ENCODE data around the gene LMF1.
"Not testable (repeated sequence)": the region's sequence is repeated elsewhere in the genome, so short reads cannot be mapped to it uniquely, and the experiment has no call there.

The LMF1 gene

DNA sequence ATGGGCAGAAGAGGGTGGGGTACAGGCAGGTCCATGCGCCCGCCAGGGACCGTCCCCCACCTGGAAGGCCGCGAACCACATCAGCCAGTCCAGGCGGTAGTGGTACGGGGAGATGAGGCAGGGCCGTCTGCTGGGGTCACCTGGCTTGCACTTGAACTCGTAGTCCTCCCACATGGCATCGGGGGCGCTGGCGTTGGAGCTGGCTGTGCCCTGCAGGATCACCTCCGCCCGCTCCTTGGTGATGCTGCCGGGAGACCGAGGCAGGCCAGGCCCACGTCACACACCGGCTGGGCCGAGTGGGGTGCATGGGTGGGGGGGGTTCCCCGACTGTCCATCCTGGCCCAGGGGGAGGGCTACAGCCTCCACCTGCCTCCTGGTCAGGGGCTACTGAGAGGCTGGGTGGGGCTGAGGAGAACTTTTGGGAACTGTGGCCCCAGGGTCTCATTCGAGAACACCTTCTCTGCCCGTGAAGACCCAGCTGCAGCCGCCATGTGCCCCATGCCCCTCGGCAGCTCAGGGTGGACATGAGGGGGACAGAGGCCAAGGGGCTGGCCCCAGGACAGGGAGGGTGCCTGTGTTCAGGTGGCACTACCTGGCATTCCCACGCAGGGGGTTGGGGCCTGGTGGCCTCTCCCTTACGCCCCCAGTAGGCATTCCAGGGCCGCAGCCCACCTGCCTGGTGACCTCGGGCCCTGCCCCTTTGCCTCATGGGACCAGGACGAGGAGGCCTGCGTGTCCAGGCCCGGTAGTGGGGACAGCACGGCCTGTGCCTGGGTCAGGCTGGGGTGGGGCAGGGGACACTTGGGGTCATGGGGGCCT is 100.8 kb downstream of the LMF1 start:
- DNase-seq (ENCODE audit: low read depth in 2 of 2): no peak

- no peak for DNase-seq (ENCODE audit: low read depth in 2 of 2)
Measured at GRCh38 chr16:868846-869822, 101.7 kb downstream of the LMF1 start.

DNA sequence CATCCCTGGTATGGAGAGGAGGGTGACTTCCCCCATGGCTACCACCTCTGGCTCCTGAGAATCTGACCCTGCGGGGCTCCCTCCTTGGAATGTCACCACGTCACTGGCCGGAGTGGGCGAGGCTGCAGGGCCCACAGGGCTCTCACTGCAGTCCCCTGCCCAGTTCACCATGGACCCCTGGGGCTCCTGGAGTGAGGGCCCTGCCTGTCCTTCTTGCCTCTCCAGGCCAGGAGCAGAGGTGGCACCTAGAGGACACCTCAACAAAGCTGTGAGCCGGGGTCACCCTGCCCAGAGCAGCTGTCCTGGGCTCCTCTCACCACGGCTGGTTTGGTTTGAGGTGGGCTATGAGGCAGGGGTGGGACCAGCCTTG is 102.4 kb downstream of the LMF1 start:
- DNase-seq (ENCODE audit: low read depth in 2 of 2): no peak

- no peak for DNase-seq (ENCODE audit: low read depth in 2 of 2)
Measured at GRCh38 chr16:867421-868385, 103.1 kb downstream of the LMF1 start.

GRCh38 chr16:866252-866896 is 104.4 kb downstream of the LMF1 start:
- DNase-seq (ENCODE audit: low read depth in 2 of 2): no peak

DNA sequence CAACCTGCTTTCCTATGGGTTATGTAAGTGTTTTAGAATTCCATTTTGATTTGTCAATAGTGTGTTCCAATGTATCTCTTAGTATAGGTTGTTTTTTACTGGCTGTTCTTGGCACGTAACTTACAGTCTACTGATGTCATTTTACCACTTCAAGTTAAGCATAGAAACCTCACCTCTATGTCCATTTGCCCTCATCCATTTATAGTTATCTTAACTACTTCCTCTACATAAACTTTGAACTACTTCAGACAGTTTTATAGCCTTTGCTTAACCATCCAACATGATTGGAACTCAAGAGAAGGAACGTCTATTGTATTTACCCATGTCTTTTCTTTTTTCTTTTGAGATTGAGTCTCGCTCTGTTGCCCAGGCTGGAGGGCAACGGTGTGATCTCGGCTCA is 105.8 kb downstream of the LMF1 start:
- DNase-seq (ENCODE audit: low read depth in 2 of 2): no peak

DNA sequence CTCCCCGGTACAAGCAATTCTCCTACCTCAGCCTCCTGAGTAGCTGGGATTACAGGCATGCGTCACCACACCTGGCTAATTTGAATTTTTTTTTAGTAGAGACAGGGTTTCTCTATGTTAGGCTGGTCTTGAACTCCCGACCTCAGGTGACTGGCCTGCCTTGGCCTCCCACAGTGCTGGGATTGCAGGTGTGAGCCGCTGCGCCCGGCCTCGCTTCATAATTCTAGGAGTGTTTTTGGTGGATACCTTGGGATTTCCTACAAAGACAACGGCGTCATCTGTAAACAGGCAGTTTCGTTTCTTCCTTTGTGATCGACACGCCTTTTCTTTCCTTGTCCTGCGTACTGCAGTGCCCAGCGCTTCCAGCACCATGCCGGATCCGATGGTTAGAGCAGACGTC is 109.3 kb downstream of the LMF1 start:
- no peak for DNase-seq (ENCODE audit: low read depth in 2 of 2)

DNA sequence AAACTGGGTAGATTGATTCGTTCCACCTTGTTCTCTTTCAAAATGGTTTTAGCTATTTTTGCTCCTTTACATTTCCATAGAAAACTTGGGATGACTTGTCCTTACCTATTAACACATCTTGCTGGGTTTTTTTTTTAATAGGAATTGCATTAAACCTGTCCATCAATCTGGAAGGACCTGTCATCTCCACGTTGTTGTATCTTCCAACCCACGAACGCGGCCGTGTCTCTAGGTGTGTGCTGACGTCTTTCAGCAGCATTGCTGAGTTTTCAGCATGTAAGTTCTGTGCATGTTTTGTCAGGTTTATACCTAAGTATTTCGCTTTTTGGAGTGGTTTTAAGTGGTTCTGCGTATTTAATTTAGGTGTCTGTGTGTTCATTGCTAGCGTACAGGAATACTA is 109.9 kb downstream of the LMF1 start:
- DNase-seq (ENCODE audit: low read depth in 2 of 2): no peak

DNA sequence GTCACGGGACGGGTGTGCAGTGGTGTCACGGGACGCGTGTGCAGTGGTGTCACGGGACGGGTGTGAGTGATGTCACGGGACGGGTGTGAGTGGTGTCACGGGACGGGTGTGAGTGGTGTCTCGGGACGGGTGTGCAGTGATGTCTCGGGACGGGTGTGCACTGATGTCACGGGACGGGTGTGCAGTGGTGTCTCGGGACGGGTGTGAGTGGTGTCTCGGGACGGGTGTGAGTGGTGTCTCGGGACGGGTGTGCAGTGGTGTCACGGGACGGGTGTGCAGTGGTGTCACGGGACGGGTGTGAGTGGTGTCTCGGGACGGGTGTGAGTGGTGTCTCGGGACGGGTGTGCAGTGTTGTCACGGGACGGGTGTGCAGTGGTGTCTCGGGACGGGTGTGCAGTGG is 111.8 kb downstream of the LMF1 start:
- not testable (repeated sequence) for DNase-seq (ENCODE audit: low read depth in 2 of 2)

DNA sequence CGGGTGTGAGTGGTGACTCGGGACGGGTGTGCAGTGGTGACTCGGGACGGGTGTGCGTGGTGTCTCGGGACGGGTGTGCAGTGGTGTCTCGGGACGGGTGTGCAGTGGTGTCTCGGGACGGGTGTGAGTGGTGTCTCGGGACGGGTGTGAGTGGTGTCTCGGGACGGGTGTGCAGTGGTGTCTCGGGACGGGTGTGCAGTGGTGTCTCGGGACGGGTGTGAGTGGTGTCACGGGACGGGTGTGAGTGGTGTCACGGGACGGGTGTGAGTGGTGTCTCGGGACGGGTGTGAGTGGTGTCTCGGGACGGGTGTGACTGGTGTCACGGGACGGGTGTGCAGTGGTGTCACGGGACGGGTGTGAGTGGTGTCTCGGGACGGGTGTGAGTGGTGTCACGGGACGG is 112.3 kb downstream of the LMF1 start:
- DNase-seq (ENCODE audit: low read depth in 2 of 2): not testable (repeated sequence)

GRCh38 chr16:856811-857210 is 114.0 kb downstream of the LMF1 start:
- DNase-seq (ENCODE audit: low read depth in 2 of 2): no peak

DNA sequence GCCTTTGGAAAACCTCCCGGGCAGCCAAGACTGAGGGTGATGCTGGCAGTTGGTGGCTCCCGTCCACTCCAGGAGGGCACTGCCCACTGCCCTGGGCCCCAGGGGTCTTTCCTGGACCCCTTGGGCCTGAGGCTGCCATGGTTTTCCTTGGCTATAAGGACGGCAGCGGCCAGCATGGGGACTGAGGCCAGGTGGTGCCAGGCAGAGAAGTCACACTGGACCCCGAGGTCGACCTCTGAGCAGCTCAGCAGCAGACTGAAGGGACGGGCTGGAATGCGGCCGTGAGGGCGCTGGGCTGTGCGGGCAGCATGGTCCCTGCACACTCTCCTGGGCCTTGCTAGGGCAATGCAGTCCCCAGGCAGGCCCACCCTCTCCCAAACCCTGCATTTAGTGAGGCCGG is 114.7 kb downstream of the LMF1 start:
- DNase-seq (ENCODE audit: low read depth in 2 of 2): no peak

DNA sequence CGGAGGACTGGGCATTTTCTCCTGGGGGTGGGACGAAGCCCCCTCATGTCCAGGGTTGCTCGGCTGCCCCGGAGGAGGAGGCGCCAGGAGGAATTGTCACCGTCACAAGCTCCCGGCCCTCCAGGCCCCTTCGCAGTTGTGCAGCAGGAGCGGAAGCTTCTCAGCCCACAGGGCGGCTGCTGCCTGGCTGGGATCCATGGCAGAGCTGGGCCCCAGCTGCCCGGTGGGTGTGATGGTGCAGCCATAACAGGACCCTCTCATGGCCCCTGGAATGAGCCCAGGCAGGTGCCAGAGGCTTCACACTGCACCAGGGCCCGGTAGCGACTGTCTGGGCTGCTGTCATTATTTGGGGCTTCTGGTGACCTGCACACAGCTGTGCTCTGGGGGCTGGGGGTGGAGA is 115.3 kb downstream of the LMF1 start:
- DNase-seq (ENCODE audit: low read depth in 2 of 2): no peak

GRCh38 chr16:854808-855410 is 115.9 kb downstream of the LMF1 start:
- no peak for DNase-seq (ENCODE audit: low read depth in 2 of 2)

- DNase-seq (ENCODE audit: low read depth in 2 of 2): no peak
Measured at GRCh38 chr16:853981-854807, 116.6 kb downstream of the LMF1 start.

DNA sequence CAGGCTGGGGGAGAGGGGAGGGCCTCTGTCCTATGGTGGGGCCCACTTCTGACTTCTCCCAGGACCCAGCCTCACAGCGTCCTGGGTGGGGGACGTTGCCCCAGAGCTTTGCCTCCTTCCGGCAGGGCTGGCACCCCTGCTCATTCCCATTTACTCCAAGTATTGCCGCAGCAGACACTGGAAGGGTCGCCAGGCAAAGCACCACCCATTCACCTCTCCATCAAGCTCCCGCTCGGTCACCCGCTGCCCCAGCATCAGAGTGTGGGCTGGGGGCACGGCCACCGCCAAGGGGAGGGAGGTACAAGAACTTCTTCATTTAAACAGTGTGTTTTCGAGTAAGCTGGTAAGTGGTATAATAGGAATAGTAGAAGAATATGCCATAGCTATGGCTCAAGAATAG is 117.5 kb downstream of the LMF1 start:
- no peak for DNase-seq (ENCODE audit: low read depth in 2 of 2)

DNA sequence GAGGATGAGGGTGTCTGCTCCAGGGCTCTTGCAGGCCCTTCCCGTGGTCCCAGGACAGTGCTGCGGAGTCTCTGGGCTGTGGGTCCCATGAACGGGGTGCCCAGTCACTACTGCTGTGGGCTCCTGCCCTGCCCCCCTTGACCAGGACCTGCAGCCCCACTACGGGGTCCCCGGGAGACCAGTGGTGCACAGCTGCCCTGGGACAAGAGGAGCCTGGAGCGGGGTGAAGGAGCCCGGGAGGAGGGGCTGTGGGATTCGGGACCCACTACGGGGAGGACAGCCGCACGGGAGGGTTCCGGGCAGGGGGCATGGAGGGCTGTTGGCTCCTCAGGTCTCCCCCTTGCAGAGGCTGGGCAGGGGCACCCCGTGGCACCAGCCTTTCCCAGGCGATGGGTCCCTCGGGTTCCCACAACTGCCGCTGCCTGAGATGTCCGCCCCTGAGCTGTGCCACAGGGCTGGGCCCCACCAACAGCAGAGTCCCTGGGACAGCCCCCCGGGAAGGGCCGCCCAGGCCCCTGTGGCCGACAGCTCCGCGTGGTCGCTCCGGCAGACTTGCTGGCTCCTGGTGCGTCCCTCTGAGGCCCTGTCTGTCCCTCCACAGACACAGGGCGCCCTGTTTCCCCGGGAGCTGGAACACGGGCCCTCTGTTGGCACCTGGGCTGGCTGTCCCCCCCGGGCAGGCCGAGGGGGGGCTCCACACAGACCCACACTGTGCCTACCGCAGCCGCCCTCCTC is 118.2 kb downstream of the LMF1 start:
- no peak for DNase-seq (ENCODE audit: low read depth in 2 of 2)

GRCh38 chr16:851871-852270 is 118.9 kb downstream of the LMF1 start:
- DNase-seq (ENCODE audit: low read depth in 2 of 2): no peak

- no peak for DNase-seq (ENCODE audit: low read depth in 2 of 2)
Measured at GRCh38 chr16:851209-851810, 119.5 kb downstream of the LMF1 start.
